ENCODE results near the gene DHRS2.

- TF ChIP-seq POLR2AphosphoS5 (IDR thresholded peaks at IDR 0.05; ENCODE audit: borderline replicate concordance, low read depth, low read length) (no peak), EZH2 (IDR thresholded peaks at IDR 0.05) (no peak), FOXP2 (optimal IDR thresholded peaks at IDR 0.05; ENCODE audit: control extremely low read depth, extremely low read length, insufficient read depth) (no peak)
These were observed 5.2 kb downstream of the DHRS2 start for GRCh38 chr14:23641180-23641914.

Data from SK-N-MC (cell line).